Liver (tissue), 9 donors: ENCODE data around the gene ANKRD6. TPM values are rescaled to one million over a fixed set of nuclear protein-coding genes. Genes with fewer than 3 reads are reported as not detected.

ENCODE experiments used
- DNase-seq: peaks from one replicate; pipeline ENCODE4 v3.0.0-alpha.2; 2017; ENCODE audit warnings: low spot score
- H3K27ac ChIP-seq, 2 donors: one replicate each; pipeline ENCODE4 v1.7.0; 2013; ENCODE audit warnings: inconsistent platforms in 2 of 2, low read length in 2 of 2, control low read depth in 1 of 2, low read depth in 1 of 2, mild to moderate bottlenecking in 1 of 2
- H3K27me3 ChIP-seq, 4 donors: one replicate each; pipeline versions ENCODE4 v1.6.1 to v1.7.0; 2013; ENCODE audit warnings: low read length in 3 of 4, inconsistent platforms in 1 of 4, mild to moderate bottlenecking in 1 of 4, moderate library complexity in 1 of 4; ENCODE audit not compliant: control insufficient read depth in 4 of 4, insufficient read depth in 4 of 4
- H3K36me3 ChIP-seq, 4 donors: one replicate each; pipeline versions ENCODE4 v1.6.1 to v1.7.0; 2013; ENCODE audit warnings: low read length in 3 of 4, mild to moderate bottlenecking in 3 of 4, low read depth in 1 of 4, moderate library complexity in 1 of 4; ENCODE audit not compliant: control insufficient read depth in 4 of 4, insufficient read depth in 3 of 4
- H3K4me1 ChIP-seq, 4 donors: one replicate each; pipeline versions ENCODE4 v1.6.1 to v1.7.0; 2013; ENCODE audit warnings: low read length in 3 of 4, mild to moderate bottlenecking in 3 of 4, moderate library complexity in 1 of 4; ENCODE audit not compliant: control insufficient read depth in 4 of 4, insufficient read depth in 4 of 4
- H3K4me3 ChIP-seq, 3 donors: one replicate each; pipeline versions ENCODE4 v1.6.1 to v1.7.0; 2013; ENCODE audit warnings: low read length in 3 of 3, control low read depth in 1 of 3, low read depth in 1 of 3, mild to moderate bottlenecking in 1 of 3
- H3K9ac ChIP-seq, 2 donors: one replicate each; pipeline ENCODE4 v1.7.0; 2013; ENCODE audit warnings: low read length in 2 of 2, mild to moderate bottlenecking in 2 of 2, moderate library complexity in 2 of 2, control low read depth in 1 of 2, low read depth in 1 of 2
- H3K9me3 ChIP-seq, 4 donors: one replicate each; pipeline versions ENCODE4 v1.6.1 to v1.7.0; 2013; ENCODE audit warnings: low read length in 3 of 4; ENCODE audit not compliant: control insufficient read depth in 4 of 4
- EGR1 ChIP-seq, 2 donors: IDR thresholded peaks; 2 replicates each; pipeline ENCODE4 v1.6.1; 2016 to 2018; ENCODE audit warnings: antibody characterized with exemption in 2 of 2, low read depth in 2 of 2
- FOXA1 ChIP-seq: IDR thresholded peaks from 2 replicates; pipeline ENCODE4 v1.6.1; 2016; ENCODE audit warnings: antibody characterized with exemption
- FOXA2 ChIP-seq: IDR thresholded peaks from 2 replicates; pipeline ENCODE4 v1.6.1; 2016; ENCODE audit warnings: antibody characterized with exemption
- GABPA ChIP-seq, 2 donors: IDR thresholded peaks in 1 of 2; conservative IDR thresholded peaks in 1 of 2; 2 replicates each; pipeline ENCODE4 v1.6.1; 2016; ENCODE audit warnings: antibody characterized with exemption in 2 of 2, mild to moderate bottlenecking in 1 of 2, moderate library complexity in 1 of 2
- HNF4A ChIP-seq, 2 donors: conservative IDR thresholded peaks; 2 replicates each; pipeline ENCODE4 v1.6.1; 2016; ENCODE audit warnings: antibody characterized with exemption in 2 of 2, mild to moderate bottlenecking in 2 of 2
- HNF4G ChIP-seq: IDR thresholded peaks from 2 replicates; pipeline ENCODE4 v1.6.1; 2016; ENCODE audit warnings: antibody characterized with exemption
- JUND ChIP-seq, 2 donors: IDR thresholded peaks; 2 replicates each; pipeline ENCODE4 v1.6.1; 2016; ENCODE audit warnings: antibody characterized with exemption in 2 of 2
- NR2F2 ChIP-seq: IDR thresholded peaks from 2 replicates; pipeline ENCODE4 v1.6.1; 2016; ENCODE audit warnings: antibody characterized with exemption
- RAD21 ChIP-seq, 2 donors: IDR thresholded peaks; 2 replicates each; pipeline ENCODE4 v1.6.1; 2016; ENCODE audit warnings: antibody characterized with exemption in 2 of 2, mild to moderate bottlenecking in 2 of 2
- RXRA ChIP-seq, 2 donors: IDR thresholded peaks; 2 replicates each; pipeline ENCODE4 v1.6.1; 2017 to 2018; ENCODE audit warnings: antibody characterized with exemption in 2 of 2, mild to moderate bottlenecking in 1 of 2
- SP1 ChIP-seq: IDR thresholded peaks from 2 replicates; pipeline ENCODE4 v1.6.1; 2018; ENCODE audit warnings: antibody characterized with exemption, mild to moderate bottlenecking
- TAF1 ChIP-seq: conservative IDR thresholded peaks from 2 replicates; pipeline ENCODE4 v1.6.1; 2016; ENCODE audit warnings: antibody characterized with exemption, mild to moderate bottlenecking
- YY1 ChIP-seq: IDR thresholded peaks from 2 replicates; pipeline ENCODE4 v1.6.1; 2016; ENCODE audit warnings: antibody characterized with exemption, mild to moderate bottlenecking
- WGBS: extraction: QIAGEN DNeasy Blood & Tissue Kit; methylation state at CpG from one replicate; pipeline ENCODE4 v1.1.7; 2013; 5-methylcytosine and 5-hydroxymethylcytosine counted together
- polyA plus RNA-seq, 2 donors: library from polyadenylated mRNA; stranded (reverse) in 1 of 2; unstranded in 1 of 2; fragments of 200-250 nt in 1 of 2; fragments of >200 nt in 1 of 2; fragmentation: Nextera tagmentation in 1 of 2; extraction: Ambion mirVana in 1 of 2; gene quantifications; one replicate each; pipeline versions ENCODE4 v1.2.1 to v1.2.3, GENCODE V29; 2013 to 2015
- total RNA-seq, 2 donors: library from RNA; depleted of rRNA; stranded (reverse); fragments of >200 nt; gene quantifications; one replicate each; pipeline ENCODE4 v1.2.3, GENCODE V29; 2014
- TF ChIP-seq, protein P1 (sequence below): fragments of 150-350 bp; IDR thresholded peaks from 2 replicates; pipeline ENCODE4 v1.5.1; 2017; ENCODE audit warnings: improper control_type of control experiment, low read depth, low read length; ENCODE audit not compliant: missing input control
- TF ChIP-seq, protein P2 (sequence below): IDR thresholded peaks from 2 replicates; pipeline ENCODE4 v1.6.1; 2016; ENCODE audit warnings: antibody characterized with exemption
- TF ChIP-seq, protein P3 (sequence below): IDR thresholded peaks from 2 replicates; pipeline ENCODE4 v1.6.1; 2016; ENCODE audit warnings: antibody characterized with exemption
- TF ChIP-seq, protein P4 (sequence below): IDR thresholded peaks from 2 replicates; pipeline ENCODE4 v1.6.1; 2016; ENCODE audit warnings: antibody characterized with exemption
- TF ChIP-seq, protein P5 (sequence below): IDR thresholded peaks from 2 replicates; pipeline ENCODE4 v1.6.1; 2016; ENCODE audit warnings: antibody characterized with exemption, mild to moderate bottlenecking
- donor health status: healthy.
- donor health status: healthy.
- donor health status: healthy.
- donor health status: healthy.
- donor health status: healthy.

ANKRD6 gene
- total and polyA plus RNA-seq, 4 donors, result 2.9 to 9.2 (median 3.8) TPM

DNA sequence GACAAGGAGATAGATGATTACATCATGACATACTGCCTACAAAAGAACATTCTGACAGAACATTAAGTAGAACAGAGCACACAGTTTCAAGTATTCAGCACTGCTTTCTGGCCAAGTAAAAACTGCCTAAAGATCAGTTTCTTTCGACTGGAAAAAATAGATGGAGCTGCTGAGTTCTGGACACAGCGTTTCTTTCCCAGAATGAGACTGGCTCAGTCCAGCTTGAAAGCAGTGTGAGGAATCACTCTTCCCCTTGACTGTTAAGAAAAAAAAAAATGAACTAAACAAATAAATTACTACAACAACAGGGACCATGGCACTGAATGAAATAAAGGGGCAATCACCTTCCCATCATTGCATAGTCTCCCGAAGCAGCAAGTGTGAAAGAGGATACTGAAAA lies 210.0 kb downstream of the ANKRD6 start:
- Histone ChIP-seq H3K4me3 (no peak overlapping the region), H3K9me3 (no peaks in the 10 kb centered on the region), H3K9ac (no peak overlapping the region), H3K36me3 (peaks cover 5 to 42% (median 34%) of the 10 kb centered on the region in 4 donors), H3K4me1 (peaks cover 0 to 10% (median 5%) of the 10 kb centered on the region in 4 donors), H3K27me3 (no peaks in the 10 kb centered on the region), H3K27ac (no peak overlapping the region)
- TF ChIP-seq, protein P1, sequence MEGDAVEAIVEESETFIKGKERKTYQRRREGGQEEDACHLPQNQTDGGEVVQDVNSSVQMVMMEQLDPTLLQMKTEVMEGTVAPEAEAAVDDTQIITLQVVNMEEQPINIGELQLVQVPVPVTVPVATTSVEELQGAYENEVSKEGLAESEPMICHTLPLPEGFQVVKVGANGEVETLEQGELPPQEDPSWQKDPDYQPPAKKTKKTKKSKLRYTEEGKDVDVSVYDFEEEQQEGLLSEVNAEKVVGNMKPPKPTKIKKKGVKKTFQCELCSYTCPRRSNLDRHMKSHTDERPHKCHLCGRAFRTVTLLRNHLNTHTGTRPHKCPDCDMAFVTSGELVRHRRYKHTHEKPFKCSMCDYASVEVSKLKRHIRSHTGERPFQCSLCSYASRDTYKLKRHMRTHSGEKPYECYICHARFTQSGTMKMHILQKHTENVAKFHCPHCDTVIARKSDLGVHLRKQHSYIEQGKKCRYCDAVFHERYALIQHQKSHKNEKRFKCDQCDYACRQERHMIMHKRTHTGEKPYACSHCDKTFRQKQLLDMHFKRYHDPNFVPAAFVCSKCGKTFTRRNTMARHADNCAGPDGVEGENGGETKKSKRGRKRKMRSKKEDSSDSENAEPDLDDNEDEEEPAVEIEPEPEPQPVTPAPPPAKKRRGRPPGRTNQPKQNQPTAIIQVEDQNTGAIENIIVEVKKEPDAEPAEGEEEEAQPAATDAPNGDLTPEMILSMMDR, result no peak
- TF ChIP-seq HNF4G (no peak), GABPA (IDR thresholded peaks at IDR 0.05 in 1 of 2, conservative IDR thresholded peaks at IDR 0.05 in 1 of 2) (no peak), HNF4A (conservative IDR thresholded peaks at IDR 0.05) (no peak), SP1 (no peak), EGR1 (IDR thresholded peaks at IDR 0.05; ENCODE audit: low read depth in 2 of 2) (no peak), RAD21 (IDR thresholded peaks at IDR 0.05) (no peak), NR2F2 (no peak), RXRA (IDR thresholded peaks at IDR 0.05) (no peak), FOXA2 (no peak), FOXA1 (no peak), TAF1 (no peak), YY1 (no peak), JUND (IDR thresholded peaks at IDR 0.05) (no peak)
- TF ChIP-seq, protein P2, sequence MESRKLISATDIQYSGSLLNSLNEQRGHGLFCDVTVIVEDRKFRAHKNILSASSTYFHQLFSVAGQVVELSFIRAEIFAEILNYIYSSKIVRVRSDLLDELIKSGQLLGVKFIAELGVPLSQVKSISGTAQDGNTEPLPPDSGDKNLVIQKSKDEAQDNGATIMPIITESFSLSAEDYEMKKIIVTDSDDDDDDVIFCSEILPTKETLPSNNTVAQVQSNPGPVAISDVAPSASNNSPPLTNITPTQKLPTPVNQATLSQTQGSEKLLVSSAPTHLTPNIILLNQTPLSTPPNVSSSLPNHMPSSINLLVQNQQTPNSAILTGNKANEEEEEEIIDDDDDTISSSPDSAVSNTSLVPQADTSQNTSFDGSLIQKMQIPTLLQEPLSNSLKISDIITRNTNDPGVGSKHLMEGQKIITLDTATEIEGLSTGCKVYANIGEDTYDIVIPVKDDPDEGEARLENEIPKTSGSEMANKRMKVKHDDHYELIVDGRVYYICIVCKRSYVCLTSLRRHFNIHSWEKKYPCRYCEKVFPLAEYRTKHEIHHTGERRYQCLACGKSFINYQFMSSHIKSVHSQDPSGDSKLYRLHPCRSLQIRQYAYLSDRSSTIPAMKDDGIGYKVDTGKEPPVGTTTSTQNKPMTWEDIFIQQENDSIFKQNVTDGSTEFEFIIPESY, result no peak
- TF ChIP-seq, protein P3, sequence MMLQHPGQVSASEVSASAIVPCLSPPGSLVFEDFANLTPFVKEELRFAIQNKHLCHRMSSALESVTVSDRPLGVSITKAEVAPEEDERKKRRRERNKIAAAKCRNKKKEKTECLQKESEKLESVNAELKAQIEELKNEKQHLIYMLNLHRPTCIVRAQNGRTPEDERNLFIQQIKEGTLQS, result no peak
- TF ChIP-seq, protein P4, sequence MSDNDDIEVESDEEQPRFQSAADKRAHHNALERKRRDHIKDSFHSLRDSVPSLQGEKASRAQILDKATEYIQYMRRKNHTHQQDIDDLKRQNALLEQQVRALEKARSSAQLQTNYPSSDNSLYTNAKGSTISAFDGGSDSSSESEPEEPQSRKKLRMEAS, result no peak
- TF ChIP-seq, protein P5, sequence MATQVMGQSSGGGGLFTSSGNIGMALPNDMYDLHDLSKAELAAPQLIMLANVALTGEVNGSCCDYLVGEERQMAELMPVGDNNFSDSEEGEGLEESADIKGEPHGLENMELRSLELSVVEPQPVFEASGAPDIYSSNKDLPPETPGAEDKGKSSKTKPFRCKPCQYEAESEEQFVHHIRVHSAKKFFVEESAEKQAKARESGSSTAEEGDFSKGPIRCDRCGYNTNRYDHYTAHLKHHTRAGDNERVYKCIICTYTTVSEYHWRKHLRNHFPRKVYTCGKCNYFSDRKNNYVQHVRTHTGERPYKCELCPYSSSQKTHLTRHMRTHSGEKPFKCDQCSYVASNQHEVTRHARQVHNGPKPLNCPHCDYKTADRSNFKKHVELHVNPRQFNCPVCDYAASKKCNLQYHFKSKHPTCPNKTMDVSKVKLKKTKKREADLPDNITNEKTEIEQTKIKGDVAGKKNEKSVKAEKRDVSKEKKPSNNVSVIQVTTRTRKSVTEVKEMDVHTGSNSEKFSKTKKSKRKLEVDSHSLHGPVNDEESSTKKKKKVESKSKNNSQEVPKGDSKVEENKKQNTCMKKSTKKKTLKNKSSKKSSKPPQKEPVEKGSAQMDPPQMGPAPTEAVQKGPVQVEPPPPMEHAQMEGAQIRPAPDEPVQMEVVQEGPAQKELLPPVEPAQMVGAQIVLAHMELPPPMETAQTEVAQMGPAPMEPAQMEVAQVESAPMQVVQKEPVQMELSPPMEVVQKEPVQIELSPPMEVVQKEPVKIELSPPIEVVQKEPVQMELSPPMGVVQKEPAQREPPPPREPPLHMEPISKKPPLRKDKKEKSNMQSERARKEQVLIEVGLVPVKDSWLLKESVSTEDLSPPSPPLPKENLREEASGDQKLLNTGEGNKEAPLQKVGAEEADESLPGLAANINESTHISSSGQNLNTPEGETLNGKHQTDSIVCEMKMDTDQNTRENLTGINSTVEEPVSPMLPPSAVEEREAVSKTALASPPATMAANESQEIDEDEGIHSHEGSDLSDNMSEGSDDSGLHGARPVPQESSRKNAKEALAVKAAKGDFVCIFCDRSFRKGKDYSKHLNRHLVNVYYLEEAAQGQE, result no peak
- 90% methylated on average over 3 of the region's 3 CpGs for WGBS
- DNase-seq, result no peak
